Muscle layer of duodenum (tissue), 2 donors: ENCODE data around the gene YTHDC1.
A peak's percentile ranks its signal among the peaks of the same experiment; 100 is the strongest.
"Not testable (repeated sequence)": the region's sequence is repeated elsewhere in the genome, so short reads cannot be mapped to it uniquely, and the experiment has no call there.

Source experiments
- H3K27ac ChIP-seq: one replicate; pipeline ENCODE4 v1.7.0; 2013; ENCODE audit warnings: mild to moderate bottlenecking, low read length
- H3K27me3 ChIP-seq: one replicate; pipeline ENCODE4 v1.7.0; 2013; ENCODE audit warnings: low read depth, mild to moderate bottlenecking, control low read depth, low read length
- H3K36me3 ChIP-seq, 2 donors: one replicate each; pipeline ENCODE4 v1.7.0; 2013; ENCODE audit warnings: low read length in 2 of 2, control low read depth in 1 of 2, mild to moderate bottlenecking in 1 of 2; ENCODE audit not compliant: insufficient read depth in 2 of 2, control insufficient read depth in 1 of 2
- H3K4me1 ChIP-seq, 2 donors: one replicate each; pipeline ENCODE4 v1.7.0; 2013; ENCODE audit warnings: low read length in 2 of 2, mild to moderate bottlenecking in 2 of 2, control low read depth in 1 of 2, moderate library complexity in 1 of 2; ENCODE audit not compliant: insufficient read depth in 2 of 2, control insufficient read depth in 1 of 2
- H3K4me3 ChIP-seq, 2 donors: one replicate each; pipeline ENCODE4 v1.7.0; 2013; ENCODE audit warnings: low read length in 2 of 2, low read depth in 1 of 2, mild to moderate bottlenecking in 1 of 2
- H3K9me3 ChIP-seq, 2 donors: one replicate each; pipeline ENCODE4 v1.7.0; 2013; ENCODE audit warnings: low read length in 2 of 2, control low read depth in 1 of 2, mild to moderate bottlenecking in 1 of 2; ENCODE audit not compliant: control insufficient read depth in 1 of 2
- donor health status: healthy.

The YTHDC1 gene

GRCh38 chr4:68349649-68350360, at the start of gene YTHDC1:
YTHDC1 (minus strand) TSS chr4:68350090; CDS start chr4:68349753, 337 bp downstream.
- Histone ChIP-seq H3K4me1 (peaks cover 6 to 27% of the 10 kb centered on the region in 2 donors), H3K27me3 (no peaks in the 10 kb centered on the region), H3K36me3 (peaks cover 0 to 4% of the 10 kb centered on the region in 2 donors), H3K4me3 (peak within 1 kb of the TSS; percentile 77 to 92), H3K9me3 (no peaks in the 10 kb centered on the region), H3K27ac (peak within 1 kb of the TSS; percentile 97)

DNA sequence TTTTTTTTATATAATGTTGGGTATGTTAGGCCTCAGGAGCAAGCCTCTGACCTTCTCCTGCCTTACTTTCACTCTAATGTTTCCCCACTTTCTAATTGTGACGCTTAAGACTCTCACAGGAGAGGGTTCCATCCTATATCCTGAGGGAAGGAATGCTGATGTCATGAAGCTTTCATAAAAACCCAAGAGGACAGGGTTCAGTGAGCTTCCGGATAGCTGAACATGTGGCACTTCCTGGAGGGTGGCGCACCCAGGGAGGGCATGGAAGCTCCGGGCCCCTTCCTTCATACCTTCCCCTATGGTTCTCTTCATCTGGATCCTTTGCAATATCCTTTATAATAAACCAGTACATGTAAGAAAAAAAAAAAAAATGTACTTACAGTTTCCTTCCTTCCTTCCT, 49.4 kb upstream of the YTHDC1 start:
- Histone ChIP-seq H3K36me3 (no peaks in the 10 kb centered on the region), H3K27me3 (no peaks in the 10 kb centered on the region), H3K4me3 (no peak overlapping the region), H3K27ac (no peak overlapping the region), H3K9me3 (no peaks in the 10 kb centered on the region), H3K4me1 (no peaks in the 10 kb centered on the region)

DNA sequence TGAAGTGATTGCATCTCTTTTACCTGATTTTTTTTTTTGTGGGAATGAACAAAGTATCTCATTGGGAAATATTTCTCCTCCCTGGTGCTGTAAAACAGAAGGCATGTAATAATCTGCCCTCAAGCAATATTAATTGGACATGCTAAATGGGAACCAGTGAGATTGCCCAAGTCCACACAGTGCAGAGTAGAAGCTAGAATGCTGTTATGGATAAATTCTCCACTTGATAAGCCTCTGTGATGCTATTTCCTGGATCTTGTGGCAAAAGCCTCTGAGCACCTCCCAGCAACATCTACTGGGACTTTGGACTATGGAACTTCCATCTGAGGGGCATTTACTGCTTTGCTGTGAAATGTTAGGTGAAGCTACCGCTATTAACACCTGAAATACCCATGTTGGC, 46.9 kb upstream of the YTHDC1 start:
- Histone ChIP-seq H3K4me1 (no peaks in the 10 kb centered on the region), H3K4me3 (no peak overlapping the region)

DNA sequence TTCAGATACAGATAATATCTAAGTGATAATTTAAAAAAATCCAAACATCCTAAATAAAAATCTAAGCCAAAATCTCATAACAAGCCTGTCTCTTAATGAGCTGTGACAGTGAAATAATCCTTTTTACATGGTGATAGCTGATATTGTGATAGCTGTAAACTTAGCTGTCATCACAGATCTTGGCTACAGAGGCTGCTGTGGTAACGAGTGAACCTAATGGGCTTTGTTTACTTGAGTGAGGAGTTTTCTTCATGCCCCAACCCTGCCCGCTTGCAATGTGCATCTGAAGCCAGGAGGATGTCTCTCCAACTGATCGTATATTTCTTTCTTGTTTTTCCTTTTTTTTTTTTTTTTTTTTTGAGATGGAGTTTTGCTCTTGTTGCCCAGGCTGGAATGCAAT, 41.5 kb upstream of the YTHDC1 start:
- H3K36me3 ChIP-seq: no peaks in the 10 kb centered on the region
- H3K27me3 ChIP-seq: no peaks in the 10 kb centered on the region
- no peaks in the 10 kb centered on the region for H3K9me3 ChIP-seq
- no peak overlapping the region for H3K27ac ChIP-seq
- no peaks in the 10 kb centered on the region for H3K4me1 ChIP-seq
- no peak overlapping the region for H3K4me3 ChIP-seq

More for the DNA sequence above, 46.9 kb upstream of the YTHDC1 start:
- Histone ChIP-seq H3K9me3 (no peaks in the 10 kb centered on the region), H3K27me3 (no peaks in the 10 kb centered on the region), H3K36me3 (no peaks in the 10 kb centered on the region), H3K27ac (no peak overlapping the region)

- no peak overlapping the region for H3K27ac ChIP-seq
- H3K4me3 ChIP-seq: no peak overlapping the region
- no peaks in the 10 kb centered on the region for H3K4me1 ChIP-seq
- H3K9me3 ChIP-seq: no peaks in the 10 kb centered on the region
- H3K27me3 ChIP-seq: no peaks in the 10 kb centered on the region
- H3K36me3 ChIP-seq: no peaks in the 10 kb centered on the region
Measured at GRCh38 chr4:68390205-68390935, 40.5 kb upstream of the YTHDC1 start.

DNA sequence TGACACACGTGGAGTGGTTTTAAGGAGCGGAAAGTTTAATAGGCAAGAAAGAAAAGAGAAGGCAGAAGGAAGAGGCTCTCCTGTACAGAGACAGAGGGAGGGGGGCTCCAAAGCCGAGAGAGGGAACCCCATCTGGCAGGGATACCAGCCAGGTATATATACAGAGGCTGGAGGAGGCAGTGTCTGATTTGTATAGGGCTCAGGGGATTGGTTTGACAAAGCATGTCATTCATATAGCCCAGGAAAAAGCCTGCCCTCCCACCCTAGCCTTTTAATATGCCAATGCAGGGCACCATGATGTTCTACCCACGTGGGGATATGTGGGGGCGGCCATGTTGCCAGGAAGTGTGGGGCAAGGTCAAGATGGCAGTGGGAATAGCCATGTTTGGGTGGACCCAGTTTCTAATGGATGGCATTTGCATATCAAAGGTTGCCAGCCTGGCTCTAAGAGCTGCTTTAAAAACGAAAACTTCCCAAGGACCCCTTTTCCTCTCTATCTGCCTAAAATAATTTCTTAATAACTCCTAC, 39.6 kb upstream of the YTHDC1 start:
- not testable (repeated sequence) for H3K9me3 ChIP-seq, H3K36me3 ChIP-seq, H3K4me3 ChIP-seq, H3K27ac ChIP-seq, H3K4me1 ChIP-seq, H3K27me3 ChIP-seq

GRCh38 chr4:68388347-68388865, 38.5 kb upstream of the YTHDC1 start:
- no peak overlapping the region for H3K4me3 ChIP-seq
- no peak overlapping the region for H3K27ac ChIP-seq
- no peaks in the 10 kb centered on the region for H3K27me3 ChIP-seq
- no peaks in the 10 kb centered on the region for H3K4me1 ChIP-seq
- H3K9me3 ChIP-seq: no peaks in the 10 kb centered on the region
- H3K36me3 ChIP-seq: no peaks in the 10 kb centered on the region

DNA sequence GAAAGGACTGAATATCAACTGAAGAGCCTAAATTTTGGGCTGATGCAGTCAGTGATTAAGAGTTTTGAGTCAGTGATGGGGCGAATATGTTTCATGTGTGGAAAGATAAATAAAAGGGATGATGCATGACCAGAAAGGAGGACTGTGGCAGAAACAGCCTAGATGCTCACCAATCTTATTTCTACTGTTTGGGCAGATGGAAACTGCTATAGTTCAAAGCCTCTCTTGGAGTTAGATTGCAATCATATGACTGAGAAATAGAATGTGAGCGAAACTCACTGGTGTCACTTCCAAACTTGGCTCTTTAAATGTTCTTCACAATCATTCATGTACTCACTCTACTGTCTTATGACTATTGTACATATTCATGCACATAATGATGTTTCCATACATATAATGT, 35.4 kb upstream of the YTHDC1 start:
- H3K9me3 ChIP-seq: no peaks in the 10 kb centered on the region
- no peaks in the 10 kb centered on the region for H3K27me3 ChIP-seq
- no peak overlapping the region for H3K4me3 ChIP-seq
- no peak overlapping the region for H3K27ac ChIP-seq
- H3K4me1 ChIP-seq: no peaks in the 10 kb centered on the region
- H3K36me3 ChIP-seq: no peaks in the 10 kb centered on the region

- no peak overlapping the region for H3K27ac ChIP-seq
- H3K4me1 ChIP-seq: no peaks in the 10 kb centered on the region
- no peaks in the 10 kb centered on the region for H3K36me3 ChIP-seq
- H3K27me3 ChIP-seq: no peaks in the 10 kb centered on the region
- no peak overlapping the region for H3K4me3 ChIP-seq
- H3K9me3 ChIP-seq: no peaks in the 10 kb centered on the region
Measured at GRCh38 chr4:68383115-68383514, 33.2 kb upstream of the YTHDC1 start.

- H3K27me3 ChIP-seq: no peaks in the 10 kb centered on the region
- no peak overlapping the region for H3K27ac ChIP-seq
- peaks cover 0 to 4% of the 10 kb centered on the region in 2 donors for H3K4me1 ChIP-seq
- H3K4me3 ChIP-seq: no peak overlapping the region
- H3K9me3 ChIP-seq: no peaks in the 10 kb centered on the region
- no peaks in the 10 kb centered on the region for H3K36me3 ChIP-seq
Measured at GRCh38 chr4:68378226-68378625, 28.3 kb upstream of the YTHDC1 start.

- no peak overlapping the region for H3K4me3 ChIP-seq
- peaks cover 0 to 4% of the 10 kb centered on the region in 2 donors for H3K4me1 ChIP-seq
- H3K27ac ChIP-seq: no peak overlapping the region
- H3K36me3 ChIP-seq: no peaks in the 10 kb centered on the region
- H3K9me3 ChIP-seq: no peaks in the 10 kb centered on the region
- H3K27me3 ChIP-seq: no peaks in the 10 kb centered on the region
Measured at GRCh38 chr4:68375667-68376559, 26.0 kb upstream of the YTHDC1 start.
